OCI-LY3 (cell line): Measurements from ENCODE around the gene ING4.

Experiments used
- H2AFZ ChIP-seq: fragments of 200-600, 300-600 bp; shearing (Covaris generic); 2 replicates; pipeline ENCODE4 v1.6.0; 2014; ENCODE audit warnings: antibody characterized with exemption, low read depth, low read length
- H3K27ac ChIP-seq: fragments of 200-600, 300-600 bp; sonication (generic); 2 replicates; pipeline ENCODE4 v1.5.1; 2014; ENCODE audit warnings: mild to moderate bottlenecking, low read length, moderate library complexity, mixed read lengths
- H3K27me3 ChIP-seq: fragments of 200-600, 300-600 bp; sonication (generic); 2 replicates; pipeline ENCODE4 v1.6.1; 2014; ENCODE audit warnings: low read depth, low read length, mixed read lengths
- H3K36me3 ChIP-seq: fragments of 200-600, 300-600 bp; sonication (generic); replicated peaks from 2 replicates; pipeline ENCODE3; 2014; ENCODE audit warnings: low read depth, low read length, mixed read lengths
- H3K4me1 ChIP-seq: fragments of 300-600, 200-600 bp; sonication (generic); 2 replicates; pipeline ENCODE4 v1.6.1; 2014; ENCODE audit warnings: low read length, mixed read lengths
- H3K4me2 ChIP-seq: fragments of 200-600, 300-600 bp; sonication (generic); 2 replicates; pipeline ENCODE4 v1.6.1; 2014; ENCODE audit warnings: low read length, mixed read lengths
- H3K4me3 ChIP-seq: fragments of 300-600, 200-600 bp; sonication (generic); 2 replicates; pipeline ENCODE4 v1.5.1; 2014; ENCODE audit warnings: antibody characterized with exemption, mild to moderate bottlenecking, low read length, moderate library complexity
- H3K79me2 ChIP-seq: fragments of 300-600, 200-600 bp; shearing (Covaris generic); 2 replicates; pipeline ENCODE4 v1.6.1; 2014; ENCODE audit warnings: mild to moderate bottlenecking, low read length, mixed read lengths
- H3K9ac ChIP-seq: fragments of 300-600, 200-600 bp; shearing (Covaris generic); 2 replicates; pipeline ENCODE4 v1.6.0; 2014; ENCODE audit warnings: mild to moderate bottlenecking, low read length, moderate library complexity
- H3K9me3 ChIP-seq: fragments of 200-600, 300-600 bp; shearing (Covaris generic); 2 replicates; pipeline ENCODE4 v1.6.1; 2014; ENCODE audit warnings: low read length, mixed read lengths; ENCODE audit not compliant: insufficient read depth
- H4K20me1 ChIP-seq: fragments of 200-600, 300-600 bp; sonication (generic); 2 replicates; pipeline ENCODE4 v1.6.1; 2016; ENCODE audit warnings: low read length, mixed read lengths; ENCODE audit not compliant: insufficient read depth
- EZH2phosphoT487 ChIP-seq: fragments of 200-600 bp; shearing (Covaris generic); IDR thresholded peaks from 2 replicates; pipeline ENCODE4 v1.6.1; 2018; ENCODE audit warnings: antibody characterized with exemption, mixed run types, low read depth
- TF ChIP-seq, protein P1 (sequence below): fragments of 200-600, 300-600 bp; sonication (generic); IDR thresholded peaks from 2 replicates; pipeline ENCODE4 v1.5.1; 2014; ENCODE audit warnings: antibody characterized with exemption, low read length, low read depth

Gene ING4

GRCh38 chr12:6613776-6614512 is 49.0 kb downstream of the ING4 start:
- no peak overlapping the region for H2AFZ ChIP-seq
- no peaks in the 10 kb centered on the region for H3K9me3 ChIP-seq
- H3K4me2 ChIP-seq = no peak overlapping the region
- TF ChIP-seq EZH2phosphoT487 = no peak
- TF ChIP-seq, protein P1, sequence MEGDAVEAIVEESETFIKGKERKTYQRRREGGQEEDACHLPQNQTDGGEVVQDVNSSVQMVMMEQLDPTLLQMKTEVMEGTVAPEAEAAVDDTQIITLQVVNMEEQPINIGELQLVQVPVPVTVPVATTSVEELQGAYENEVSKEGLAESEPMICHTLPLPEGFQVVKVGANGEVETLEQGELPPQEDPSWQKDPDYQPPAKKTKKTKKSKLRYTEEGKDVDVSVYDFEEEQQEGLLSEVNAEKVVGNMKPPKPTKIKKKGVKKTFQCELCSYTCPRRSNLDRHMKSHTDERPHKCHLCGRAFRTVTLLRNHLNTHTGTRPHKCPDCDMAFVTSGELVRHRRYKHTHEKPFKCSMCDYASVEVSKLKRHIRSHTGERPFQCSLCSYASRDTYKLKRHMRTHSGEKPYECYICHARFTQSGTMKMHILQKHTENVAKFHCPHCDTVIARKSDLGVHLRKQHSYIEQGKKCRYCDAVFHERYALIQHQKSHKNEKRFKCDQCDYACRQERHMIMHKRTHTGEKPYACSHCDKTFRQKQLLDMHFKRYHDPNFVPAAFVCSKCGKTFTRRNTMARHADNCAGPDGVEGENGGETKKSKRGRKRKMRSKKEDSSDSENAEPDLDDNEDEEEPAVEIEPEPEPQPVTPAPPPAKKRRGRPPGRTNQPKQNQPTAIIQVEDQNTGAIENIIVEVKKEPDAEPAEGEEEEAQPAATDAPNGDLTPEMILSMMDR = no peak
- H3K27ac ChIP-seq = no peak overlapping the region
- H4K20me1 ChIP-seq = no peaks in the 10 kb centered on the region
- H3K9ac ChIP-seq = no peak overlapping the region
- no peak overlapping the region for H3K4me3 ChIP-seq
- H3K27me3 ChIP-seq = no peaks in the 10 kb centered on the region
- no peaks in the 10 kb centered on the region for H3K36me3 ChIP-seq
- H3K79me2 ChIP-seq = no peaks in the 10 kb centered on the region
- H3K4me1 ChIP-seq = peaks cover 15% of the 10 kb centered on the region

DNA sequence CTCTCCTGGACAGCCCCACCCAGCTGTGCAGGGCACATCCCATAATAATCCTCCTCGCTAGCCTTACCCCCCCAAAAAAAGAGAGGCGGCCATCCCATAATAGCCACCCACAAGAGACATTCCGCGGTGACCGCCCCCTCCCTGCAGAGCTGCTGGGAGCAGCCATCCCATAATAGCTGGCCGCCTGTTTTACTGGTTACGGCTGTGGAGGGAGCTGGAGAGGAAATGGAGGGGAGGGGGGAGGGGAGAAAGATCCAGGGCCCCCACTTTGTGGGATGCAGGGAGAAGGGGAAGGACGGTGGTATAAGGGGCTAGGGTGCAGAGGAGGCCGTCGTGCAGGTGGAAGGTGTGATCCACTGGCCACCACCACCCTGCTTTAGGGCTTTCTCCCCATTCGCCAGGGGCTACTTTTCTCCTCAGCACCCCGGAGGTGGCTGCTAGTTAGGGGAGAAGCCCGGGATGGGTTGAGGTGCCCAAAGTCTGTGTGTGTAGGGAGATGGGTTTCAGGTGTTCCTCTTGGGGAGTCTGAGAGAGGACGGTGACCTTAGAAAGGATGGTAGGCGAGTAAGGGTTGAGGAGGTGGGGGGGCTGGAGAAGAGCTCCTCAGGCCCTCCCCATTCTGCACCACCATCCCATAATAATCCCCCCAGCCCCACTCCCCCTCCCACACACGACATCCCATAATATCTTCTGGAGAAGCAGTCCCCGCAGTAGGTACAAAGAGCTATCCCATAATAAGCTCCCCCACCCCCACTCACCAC is 49.7 kb downstream of the ING4 start:
- peaks cover 15% of the 10 kb centered on the region for H3K4me1 ChIP-seq

GRCh38 chr12:6612652-6613014 is 50.3 kb downstream of the ING4 start:
- Histone ChIP-seq H3K9me3 (no peaks in the 10 kb centered on the region), H2AFZ (0 out of 2 replicates have a peak overlapping the region, but pooled peaks have one; percentile 54), H3K4me2 (peak overlapping the region; percentile 32), H3K79me2 (no peaks in the 10 kb centered on the region), H3K4me3 (no peak overlapping the region), H3K27me3 (no peaks in the 10 kb centered on the region), H3K27ac (no peak overlapping the region), H3K4me1 (peaks cover 20% of the 10 kb centered on the region), H3K36me3 (no peaks in the 10 kb centered on the region), H4K20me1 (no peaks in the 10 kb centered on the region), H3K9ac (no peak overlapping the region)
- no peak for TF ChIP-seq EZH2phosphoT487
- TF ChIP-seq, protein P1 = no peak

More for the DNA sequence above, 49.7 kb downstream of the ING4 start:
- H3K36me3 ChIP-seq = no peaks in the 10 kb centered on the region
- H3K27ac ChIP-seq = no peak overlapping the region
- TF ChIP-seq EZH2phosphoT487 = no peak
- TF ChIP-seq, protein P1 = no peak
- no peak overlapping the region; the same call in 1 of the 2 replicates for H3K4me3 ChIP-seq
- H3K79me2 ChIP-seq = no peaks in the 10 kb centered on the region
- peak overlapping the region; percentile 32 for H3K4me2 ChIP-seq
- H3K9me3 ChIP-seq = no peaks in the 10 kb centered on the region
- H4K20me1 ChIP-seq = no peaks in the 10 kb centered on the region
- H2AFZ ChIP-seq = peak overlapping the region; percentile 54
- H3K27me3 ChIP-seq = no peaks in the 10 kb centered on the region
- no peak overlapping the region for H3K9ac ChIP-seq

DNA sequence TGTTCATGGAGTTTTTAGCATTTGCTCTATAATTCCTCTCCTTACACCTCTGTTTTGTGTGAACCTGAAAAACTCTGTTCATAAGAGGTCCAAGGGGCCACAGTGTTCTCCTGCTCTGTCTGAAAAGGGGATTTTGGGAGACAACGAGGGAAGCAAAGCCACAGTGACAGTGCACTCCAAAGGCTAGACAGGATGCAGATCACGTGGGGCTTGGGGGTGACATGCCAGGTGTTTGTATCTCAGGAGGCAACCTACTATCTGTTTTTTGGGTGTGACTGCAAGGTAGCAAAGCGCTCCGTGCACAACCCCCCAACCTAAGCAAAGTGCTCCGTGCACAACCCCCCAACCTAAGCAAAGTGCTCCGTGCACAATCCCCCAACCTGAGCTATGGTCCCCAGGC is 50.7 kb downstream of the ING4 start:
- Histone ChIP-seq H3K4me1 (peaks cover 21% of the 10 kb centered on the region), H2AFZ (no peak overlapping the region), H3K9me3 (no peaks in the 10 kb centered on the region), H4K20me1 (no peaks in the 10 kb centered on the region), H3K4me2 (peak overlapping the region; percentile 32; the same call in 1 of the 2 replicates), H3K79me2 (no peaks in the 10 kb centered on the region), H3K27ac (no peak overlapping the region), H3K36me3 (no peaks in the 10 kb centered on the region), H3K4me3 (no peak overlapping the region), H3K27me3 (no peaks in the 10 kb centered on the region), H3K9ac (no peak overlapping the region)
- no peak for TF ChIP-seq EZH2phosphoT487
- TF ChIP-seq, protein P1 = no peak
